SK-N-MC (cell line): ENCODE measurements around the gene PHACTR2.

Source experiments
- EZH2 ChIP-seq: fragments of 200-600 bp; sonication (generic); IDR thresholded peaks from one replicate; pipeline ENCODE4 v1.6.1; 2017; ENCODE audit warnings: antibody characterized with exemption
- FOXP2 ChIP-seq: optimal IDR thresholded peaks from 2 replicates; pipeline ENCODE3; 2011; ENCODE audit warnings: mild to moderate bottlenecking, moderate library complexity; ENCODE audit not compliant: insufficient read depth; ENCODE audit errors: extremely low read length, control extremely low read depth
- POLR2AphosphoS5 ChIP-seq: IDR thresholded peaks from 2 replicates; pipeline ENCODE4 v1.6.1; 2012; ENCODE audit warnings: mild to moderate bottlenecking, low read depth, low read length, borderline replicate concordance

DNA sequence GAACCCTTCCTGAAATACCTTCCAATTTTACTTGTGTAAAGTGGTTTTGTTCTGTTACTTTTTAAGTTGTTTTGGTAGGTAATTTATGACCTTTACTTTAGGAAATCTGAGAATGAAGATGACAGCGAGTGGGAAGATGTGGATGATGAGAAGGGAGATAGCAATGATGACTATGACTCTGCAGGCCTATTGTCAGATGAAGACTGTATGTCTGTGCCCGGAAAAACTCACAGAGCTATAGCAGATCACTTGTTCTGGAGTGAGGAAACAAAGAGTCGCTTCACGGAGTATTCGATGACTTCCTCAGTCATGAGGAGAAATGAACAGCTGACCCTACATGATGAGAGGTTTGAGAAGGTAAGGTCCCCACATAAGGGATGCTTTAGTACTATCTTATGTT is 179.9 kb downstream of the PHACTR2 start:
- no peak for TF ChIP-seq EZH2
- TF ChIP-seq POLR2AphosphoS5: no peak
- TF ChIP-seq FOXP2: no peak
